ENCODE data around the gene ROBO2.

GRCh38 chr3:77699125-77699691, 659.3 kb downstream of the ROBO2 start:
- no peak for TF ChIP-seq CTCF (IDR thresholded peaks at IDR 0.05; ENCODE audit: insufficient read depth, low read length)
- TF ChIP-seq SPI1 (IDR thresholded peaks at IDR 0.05; ENCODE audit: borderline replicate concordance, low read depth), result no peak
- no peak for TF ChIP-seq REST (IDR thresholded peaks at IDR 0.05; ENCODE audit: insufficient replicate concordance, low read depth)
